Measurements from ENCODE around the gene LTBP3.

LTBP3 gene

DNA sequence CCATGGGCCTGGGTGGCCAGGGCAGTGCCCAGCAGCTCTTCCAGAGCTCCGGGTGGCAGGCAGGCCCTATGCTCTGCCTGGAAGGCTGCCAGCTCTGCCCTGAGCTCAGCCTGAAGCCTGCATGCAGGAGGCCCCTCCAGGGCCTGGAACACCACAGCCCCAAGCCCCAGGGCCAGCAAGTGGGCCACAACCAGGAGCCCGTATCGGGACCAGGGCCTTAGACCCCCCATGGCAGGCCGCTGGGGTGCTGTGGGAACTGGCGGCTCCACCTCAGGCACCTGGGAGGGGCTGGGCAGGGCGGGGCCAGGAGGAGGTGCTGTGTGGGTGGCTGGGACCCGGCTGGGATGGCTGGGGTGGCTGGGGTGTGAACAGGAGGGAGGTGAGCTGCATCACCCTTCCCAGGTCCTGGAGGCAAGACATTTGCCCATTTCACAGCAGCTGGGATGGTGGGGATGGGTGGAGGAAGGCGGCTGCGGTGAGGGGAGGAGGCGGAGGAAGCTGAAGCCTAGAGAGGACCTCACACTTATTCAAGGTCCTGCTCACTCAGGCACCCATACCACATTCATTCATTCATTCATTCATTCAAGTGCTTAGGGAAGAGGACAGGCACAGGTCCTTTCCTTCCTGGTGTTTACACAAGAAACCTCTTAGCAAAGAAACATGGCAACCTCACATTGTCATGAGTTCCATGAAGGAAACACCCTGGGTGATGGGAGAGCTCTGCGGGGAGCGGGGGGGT, 37.6 kb upstream of the LTBP3 start, which contains the start of gene KCNK7:
Gene KCNK7 (minus strand): TSS at position 258 of the 739 bp plus-strand sequence. CDS start 28 bp downstream, at position 230.
- Histone ChIP-seq H3K4me3 (no peak within 1 kb of the TSS), H3K27ac (no peak within 1 kb of the TSS), H3K36me3 (ENCODE audit: insufficient read depth, low read length) (peaks cover 3% of the 10 kb centered on the region; the same call in 1 of the 2 replicates), H3K9ac (ENCODE audit: insufficient read length) (no peak within 1 kb of the TSS), H3K9me3 (ENCODE audit: low read depth, low read length) (no peaks in the 10 kb centered on the region)
- TF ChIP-seq POLR2AphosphoS5 (IDR thresholded peaks at IDR 0.05; ENCODE audit: borderline replicate concordance, low read depth, low read length) (no peak), EZH2 (IDR thresholded peaks at IDR 0.05) (no peak), FOXP2 (optimal IDR thresholded peaks at IDR 0.05; ENCODE audit: control extremely low read depth, extremely low read length, insufficient read depth) (no peak)
- no peak for DNase-seq (ENCODE audit: low read depth, low spot score)

DNA sequence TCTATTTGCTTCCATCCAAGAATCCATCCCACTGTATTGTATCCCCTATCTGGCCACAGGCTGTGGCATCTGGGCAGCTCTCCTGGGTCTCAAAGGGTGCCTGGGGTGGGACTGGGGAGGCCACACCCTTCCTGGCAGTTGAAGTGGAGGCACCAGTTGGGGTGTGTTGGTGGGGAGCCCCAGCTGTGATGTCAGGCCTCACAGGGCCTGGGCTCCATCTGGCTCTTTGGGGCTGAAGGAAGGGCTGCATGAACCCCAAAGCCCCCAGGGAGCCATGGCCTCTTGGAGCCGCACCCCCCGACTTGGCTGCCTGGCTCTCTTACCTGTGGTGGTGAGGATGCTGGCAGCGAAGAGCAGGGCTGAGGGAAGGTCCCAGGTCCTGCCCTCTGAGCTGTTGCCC, 37.0 kb upstream of the LTBP3 start:
- no peak for DNase-seq (ENCODE audit: low read depth, low spot score)
- TF ChIP-seq POLR2AphosphoS5 (IDR thresholded peaks at IDR 0.05; ENCODE audit: borderline replicate concordance, low read depth, low read length) (no peak), FOXP2 (optimal IDR thresholded peaks at IDR 0.05; ENCODE audit: control extremely low read depth, extremely low read length, insufficient read depth) (no peak), EZH2 (IDR thresholded peaks at IDR 0.05) (no peak)

DNA sequence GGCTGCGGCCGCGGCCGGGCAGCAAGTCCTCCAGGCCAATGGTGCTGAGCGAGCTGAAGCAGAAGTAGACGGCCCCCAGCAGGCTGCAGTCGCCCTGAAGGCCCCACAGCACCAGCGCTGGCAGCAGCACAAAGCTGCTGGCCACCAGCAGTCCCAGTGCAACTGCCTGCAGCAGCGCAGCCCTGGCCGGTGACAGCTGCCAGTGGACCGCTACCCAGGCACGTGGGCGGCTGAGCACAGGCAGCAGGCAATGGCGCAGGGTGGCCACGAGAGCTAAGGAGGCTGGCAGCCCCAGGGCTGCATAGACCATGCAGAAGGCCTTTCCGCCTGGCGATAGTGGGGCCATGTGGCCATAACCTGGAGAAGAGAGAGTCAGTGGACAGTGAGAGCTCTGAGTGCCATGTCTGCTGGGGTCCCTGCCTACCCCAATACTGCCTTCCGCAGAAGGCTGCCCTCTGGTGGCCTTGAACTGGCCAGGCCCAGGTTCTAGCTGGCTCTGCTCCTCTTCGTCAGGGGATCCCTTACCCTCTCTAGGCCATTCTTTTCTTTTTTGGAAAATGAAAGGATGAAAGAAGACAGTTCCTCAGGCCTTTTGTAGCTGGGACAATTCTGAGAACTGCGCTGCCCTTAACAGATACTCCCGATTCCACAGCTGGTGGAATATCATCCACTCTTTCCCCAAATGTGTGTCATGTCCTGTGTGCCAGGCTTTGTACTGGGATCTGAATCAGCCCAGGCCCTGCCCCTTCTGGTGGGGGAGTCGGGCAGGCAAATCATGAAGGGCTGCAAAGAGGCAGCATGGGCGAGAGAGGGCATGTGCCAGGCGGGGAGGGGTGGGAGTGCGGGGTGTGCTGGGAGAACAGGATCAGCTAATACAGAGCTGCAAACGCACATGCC, 35.6 kb upstream of the LTBP3 start:
- Histone ChIP-seq H3K4me3 (no peak overlapping the region), H3K36me3 (ENCODE audit: insufficient read depth, low read length) (peaks cover 3% of the 10 kb centered on the region; the same call in 1 of the 2 replicates), H3K9me3 (ENCODE audit: low read depth, low read length) (no peaks in the 10 kb centered on the region), H3K9ac (ENCODE audit: insufficient read length) (no peak overlapping the region), H3K27ac (no peak overlapping the region)
- TF ChIP-seq POLR2AphosphoS5 (IDR thresholded peaks at IDR 0.05; ENCODE audit: borderline replicate concordance, low read depth, low read length) (no peak), EZH2 (IDR thresholded peaks at IDR 0.05) (no peak), FOXP2 (optimal IDR thresholded peaks at IDR 0.05; ENCODE audit: control extremely low read depth, extremely low read length, insufficient read depth) (no peak)
- no peak for DNase-seq (ENCODE audit: low read depth, low spot score)

More for the DNA sequence above, 37.0 kb upstream of the LTBP3 start:
- H3K9ac ChIP-seq (ENCODE audit: insufficient read length) = no peak overlapping the region
- H3K36me3 ChIP-seq (ENCODE audit: insufficient read depth, low read length) = peaks cover 3% of the 10 kb centered on the region; the same call in 1 of the 2 replicates
- no peaks in the 10 kb centered on the region for H3K9me3 ChIP-seq (ENCODE audit: low read depth, low read length)
- H3K4me3 ChIP-seq = no peak overlapping the region
- no peak overlapping the region for H3K27ac ChIP-seq

DNA sequence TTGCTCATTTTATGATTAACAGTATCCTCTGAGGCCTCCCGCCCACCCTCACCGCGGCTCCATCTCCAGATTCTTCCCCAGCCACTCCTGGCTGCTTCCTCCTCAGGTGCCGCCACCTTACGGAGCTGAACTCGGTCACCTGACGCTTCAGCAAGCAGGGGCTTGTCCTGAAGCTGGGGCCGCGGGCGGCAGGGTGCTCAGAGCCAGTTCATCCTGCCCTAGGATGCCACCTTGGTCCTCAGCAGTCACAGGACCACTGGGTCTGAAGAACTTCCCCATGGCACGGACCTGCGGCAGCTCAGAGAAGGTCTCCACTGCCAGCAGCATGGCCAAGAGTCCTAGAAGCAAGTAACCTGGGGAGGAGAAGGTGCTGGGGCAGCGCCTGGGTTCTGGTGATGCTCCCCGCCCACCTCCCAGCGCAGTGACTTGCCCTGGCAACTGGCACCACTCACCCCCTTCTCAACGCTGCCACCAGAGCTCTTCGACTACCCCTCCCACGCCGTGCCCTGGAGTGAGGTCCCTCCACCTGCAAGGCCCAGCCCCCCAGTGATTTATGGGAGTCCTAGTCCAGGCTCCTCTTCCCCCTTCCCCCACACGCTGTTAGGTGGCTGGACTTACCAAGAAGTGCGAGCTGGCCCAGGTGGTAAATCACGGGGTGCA, 34.8 kb upstream of the LTBP3 start:
- no peaks in the 10 kb centered on the region; the same call in 1 of the 2 replicates for H3K36me3 ChIP-seq (ENCODE audit: insufficient read depth, low read length)
- no peak for DNase-seq (ENCODE audit: low read depth, low spot score)
- H3K9me3 ChIP-seq (ENCODE audit: low read depth, low read length) = no peaks in the 10 kb centered on the region
- H3K4me3 ChIP-seq = no peak overlapping the region
- H3K27ac ChIP-seq = no peak overlapping the region
- TF ChIP-seq POLR2AphosphoS5 (IDR thresholded peaks at IDR 0.05; ENCODE audit: borderline replicate concordance, low read depth, low read length) = no peak
- no peak overlapping the region for H3K9ac ChIP-seq (ENCODE audit: insufficient read length)

DNA sequence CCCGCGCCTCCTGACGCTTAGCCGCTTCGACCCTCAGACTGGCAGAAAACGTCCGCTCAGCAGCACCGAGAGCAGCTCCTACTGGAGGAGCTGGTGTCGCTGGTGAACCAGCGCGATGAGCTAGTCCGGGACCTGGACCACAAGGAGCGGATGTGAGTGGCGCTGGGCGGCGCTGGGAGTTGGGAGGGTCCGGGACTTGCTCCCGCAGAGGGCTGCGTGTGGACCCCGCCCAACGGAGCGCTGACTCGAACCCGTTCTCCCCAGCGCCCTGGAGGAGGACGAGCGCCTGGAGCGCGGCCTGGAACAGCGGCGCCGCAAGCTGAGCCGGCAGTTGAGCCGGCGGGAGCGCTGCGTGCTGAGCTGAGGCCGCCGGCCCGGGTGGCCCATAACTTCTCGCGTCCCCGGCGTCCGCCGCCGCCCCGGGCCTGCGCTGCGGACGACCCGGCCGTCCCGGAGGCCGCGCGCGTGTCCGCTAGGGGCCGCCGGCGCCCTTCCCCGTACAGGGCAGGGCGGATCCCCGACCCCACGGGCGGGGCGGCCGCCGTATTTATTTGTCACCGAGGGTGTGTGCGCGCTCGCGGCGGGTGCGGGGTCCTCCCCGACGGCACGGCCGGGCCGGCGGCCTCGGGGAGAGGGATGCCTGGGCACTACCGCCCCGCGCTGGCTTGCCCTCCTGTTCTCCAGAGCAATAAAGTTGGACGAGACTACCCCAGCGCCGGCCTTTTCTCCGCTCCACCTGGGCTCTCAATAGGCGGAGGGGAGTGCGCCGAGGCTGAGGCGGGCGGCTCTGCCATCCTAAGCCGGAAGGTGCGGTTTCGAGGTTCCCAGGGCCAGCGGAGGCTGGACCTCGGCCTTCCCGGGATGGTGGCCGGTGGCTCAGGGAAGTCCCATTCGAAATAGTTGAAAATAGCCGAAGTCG, 34.0 kb upstream of the LTBP3 start:
- H3K9me3 ChIP-seq (ENCODE audit: low read depth, low read length) = no peaks in the 10 kb centered on the region
- no peak overlapping the region for H3K9ac ChIP-seq (ENCODE audit: insufficient read length)
- TF ChIP-seq POLR2AphosphoS5 (IDR thresholded peaks at IDR 0.05; ENCODE audit: borderline replicate concordance, low read depth, low read length) = no peak
- TF ChIP-seq EZH2 (IDR thresholded peaks at IDR 0.05) = no peak
- no peak for TF ChIP-seq FOXP2 (optimal IDR thresholded peaks at IDR 0.05; ENCODE audit: control extremely low read depth, extremely low read length, insufficient read depth)
- no peak overlapping the region for H3K27ac ChIP-seq
- no peak for DNase-seq (ENCODE audit: low read depth, low spot score)
- H3K4me3 ChIP-seq = no peak overlapping the region
- H3K36me3 ChIP-seq (ENCODE audit: insufficient read depth, low read length) = no peaks in the 10 kb centered on the region

DNA sequence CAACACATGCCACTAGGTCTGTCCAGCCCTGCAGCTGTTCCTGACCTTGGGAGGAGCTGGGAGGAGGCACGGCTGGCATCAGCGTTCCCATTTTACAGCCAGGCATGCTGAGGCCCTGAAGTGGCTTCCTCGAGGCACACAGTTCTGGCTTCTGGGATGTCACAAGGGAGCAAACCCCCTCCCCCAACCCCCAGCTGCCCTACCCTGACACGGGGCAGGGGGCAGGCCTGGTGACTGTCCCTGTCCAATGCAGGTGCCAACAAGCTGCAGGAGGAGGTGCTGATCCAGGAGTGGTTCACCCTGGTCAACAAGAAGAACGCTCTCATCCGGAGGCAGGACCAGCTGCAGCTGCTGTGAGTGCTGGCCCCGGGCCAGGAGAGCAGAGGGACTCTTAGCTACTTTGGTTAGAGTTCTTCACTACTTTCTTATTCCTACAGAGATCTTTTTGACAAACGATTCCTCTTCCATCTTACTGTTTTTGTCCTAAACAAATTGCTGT, 32.1 kb upstream of the LTBP3 start:
- Histone ChIP-seq H3K9ac (ENCODE audit: insufficient read length) (no peak overlapping the region), H3K9me3 (ENCODE audit: low read depth, low read length) (no peaks in the 10 kb centered on the region), H3K4me3 (no peak overlapping the region), H3K27ac (no peak overlapping the region), H3K36me3 (ENCODE audit: insufficient read depth, low read length) (no peaks in the 10 kb centered on the region)
- TF ChIP-seq EZH2 (IDR thresholded peaks at IDR 0.05) (no peak), POLR2AphosphoS5 (IDR thresholded peaks at IDR 0.05; ENCODE audit: borderline replicate concordance, low read depth, low read length) (no peak), FOXP2 (optimal IDR thresholded peaks at IDR 0.05; ENCODE audit: control extremely low read depth, extremely low read length, insufficient read depth) (no peak)
- DNase-seq (ENCODE audit: low read depth, low spot score) = no peak

DNA sequence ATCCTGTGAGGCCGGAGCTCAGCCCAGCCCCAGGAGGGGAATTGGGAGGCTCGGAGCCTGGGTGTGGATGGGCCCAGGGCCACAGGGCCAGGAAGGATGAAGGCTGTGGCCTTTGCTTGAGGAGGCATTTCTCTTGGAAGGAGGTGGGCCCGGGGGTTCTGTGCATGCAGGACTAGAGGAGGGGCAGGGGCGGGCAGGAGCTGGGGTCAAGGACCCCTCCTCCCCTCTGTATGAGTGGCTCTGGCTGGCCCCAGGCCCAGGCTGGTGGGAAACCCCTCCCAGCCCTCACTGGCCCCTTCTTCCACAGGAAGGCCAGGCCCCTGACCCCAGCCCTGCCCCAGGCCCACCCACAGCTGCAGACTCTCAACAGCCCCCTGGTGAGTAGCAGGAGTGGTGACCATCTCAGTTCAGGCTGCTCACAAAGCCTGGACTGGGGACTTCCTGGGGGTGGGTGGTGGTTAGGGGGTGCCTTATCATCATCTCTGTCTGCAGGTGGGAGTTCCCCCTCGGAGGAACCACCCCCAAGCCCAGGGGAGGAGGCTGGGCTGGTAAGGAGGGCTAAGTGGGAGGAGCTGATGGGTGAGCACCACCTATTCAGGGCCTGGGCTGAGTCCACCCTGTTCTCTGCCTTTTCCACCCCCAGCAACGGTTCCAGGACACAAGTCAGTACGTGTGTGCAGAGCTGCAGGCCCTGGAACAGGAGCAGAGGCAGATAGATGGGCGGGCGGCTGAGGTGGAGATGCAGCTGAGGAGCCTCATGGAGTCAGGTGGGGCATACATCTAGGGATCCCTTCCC, 31.5 kb upstream of the LTBP3 start:
- Histone ChIP-seq H3K4me3 (no peak overlapping the region), H3K9me3 (ENCODE audit: low read depth, low read length) (no peaks in the 10 kb centered on the region), H3K9ac (ENCODE audit: insufficient read length) (no peak overlapping the region), H3K36me3 (ENCODE audit: insufficient read depth, low read length) (no peaks in the 10 kb centered on the region), H3K27ac (no peak overlapping the region)
- TF ChIP-seq POLR2AphosphoS5 (IDR thresholded peaks at IDR 0.05; ENCODE audit: borderline replicate concordance, low read depth, low read length) (no peak), FOXP2 (optimal IDR thresholded peaks at IDR 0.05; ENCODE audit: control extremely low read depth, extremely low read length, insufficient read depth) (no peak), EZH2 (IDR thresholded peaks at IDR 0.05) (no peak)
- no peak for DNase-seq (ENCODE audit: low read depth, low spot score)

All from SK-N-MC (cell line).